ENCODE data around the gene TNPO3.
A peak's percentile ranks its signal among the peaks of the same experiment; 100 is the strongest.

Gene TNPO3

DNA sequence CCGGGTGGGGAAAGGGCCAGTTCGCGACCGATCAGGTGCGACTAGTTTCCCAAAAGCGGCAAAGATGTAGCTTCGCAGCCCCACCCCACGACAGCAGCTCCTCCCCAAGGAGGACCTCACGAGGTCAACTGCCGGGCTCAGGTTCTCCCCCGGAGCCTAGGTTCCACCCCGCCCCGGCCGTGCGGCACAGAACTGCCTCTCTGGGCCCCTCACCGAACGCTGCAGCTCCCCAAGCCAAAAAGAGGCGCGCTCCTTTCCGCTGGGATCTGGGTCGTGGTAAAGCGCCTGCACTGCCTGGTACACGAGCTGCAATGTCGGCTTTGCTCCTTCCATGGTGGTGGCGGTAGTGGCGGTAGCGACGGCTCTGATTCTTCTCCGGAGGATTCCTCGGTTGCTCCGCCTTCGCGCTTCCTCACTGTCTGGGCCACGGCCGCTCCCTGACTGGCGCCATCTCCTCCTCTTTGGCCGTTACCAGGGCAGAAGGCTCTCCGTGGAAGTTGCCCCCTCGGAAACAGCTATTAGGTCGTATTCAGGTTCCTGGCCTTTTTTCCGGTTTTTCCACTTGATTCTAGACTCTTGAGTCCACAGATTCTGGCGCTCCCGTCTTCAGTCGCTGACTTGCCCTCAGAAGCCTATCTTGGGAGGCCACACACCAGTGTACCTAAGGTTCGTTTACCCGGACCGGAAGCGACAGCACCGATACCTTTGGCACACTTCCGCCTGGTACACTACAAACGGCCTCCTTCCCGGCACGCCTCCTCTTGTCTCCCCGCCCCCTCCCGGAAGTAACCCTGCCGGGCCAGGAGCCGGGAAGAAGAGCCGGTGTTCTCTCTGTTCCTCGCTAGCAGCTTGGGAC lies at the start of gene TNPO3:
TNPO3 (minus strand) TSS at position 674 of the 856 bp plus-strand sequence; CDS start at position 333, 341 bp downstream.
- TF ChIP-seq POLR2A (IDR thresholded peaks at IDR 0.05; ENCODE audit: low read depth, low read length), result peak; percentile 88
- DNase-seq (ENCODE audit: insufficient read length, low spot score), result peak; percentile 86
- FAIRE-seq, result peak; percentile 27

DNA sequence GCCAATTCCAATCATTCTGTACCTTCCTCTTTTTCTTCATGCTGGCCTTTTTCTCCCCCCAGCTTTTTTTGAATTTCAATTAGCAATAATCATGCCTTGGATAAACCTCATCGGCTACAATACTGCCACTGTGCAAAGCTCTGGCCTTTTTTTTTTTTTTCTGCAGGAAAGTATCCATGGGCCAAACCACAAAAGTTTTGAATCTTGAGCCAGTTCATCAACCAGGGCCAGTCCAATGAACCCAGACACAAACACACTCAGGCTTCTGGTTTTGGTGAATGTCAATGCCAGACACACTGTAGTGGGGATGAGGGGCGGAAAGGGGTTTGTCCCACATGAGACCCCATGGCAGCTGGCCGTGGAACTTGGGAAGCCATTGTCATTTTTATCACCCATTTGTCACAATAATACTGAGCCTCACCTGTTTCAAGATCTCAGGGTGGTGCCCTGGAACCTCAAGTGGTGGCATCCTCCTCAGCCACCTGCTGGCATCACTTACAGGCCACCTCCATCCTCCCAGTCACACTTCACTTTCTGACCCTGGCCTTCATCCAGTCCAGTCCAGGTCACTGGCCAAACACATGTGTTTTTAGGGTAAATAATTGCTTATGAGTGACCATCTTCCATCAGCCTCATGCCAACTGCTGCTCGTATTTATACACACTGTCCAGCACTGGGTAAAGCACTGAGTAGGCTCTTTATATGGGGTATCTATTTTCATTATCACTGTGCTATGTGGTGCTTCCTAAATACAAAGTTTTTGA lies 48.8 kb upstream of the TNPO3 start:
- FAIRE-seq, result no peak
- no peak for DNase-seq (ENCODE audit: insufficient read length, low spot score)
- no peak for TF ChIP-seq POLR2A (IDR thresholded peaks at IDR 0.05; ENCODE audit: low read depth, low read length)

DNA sequence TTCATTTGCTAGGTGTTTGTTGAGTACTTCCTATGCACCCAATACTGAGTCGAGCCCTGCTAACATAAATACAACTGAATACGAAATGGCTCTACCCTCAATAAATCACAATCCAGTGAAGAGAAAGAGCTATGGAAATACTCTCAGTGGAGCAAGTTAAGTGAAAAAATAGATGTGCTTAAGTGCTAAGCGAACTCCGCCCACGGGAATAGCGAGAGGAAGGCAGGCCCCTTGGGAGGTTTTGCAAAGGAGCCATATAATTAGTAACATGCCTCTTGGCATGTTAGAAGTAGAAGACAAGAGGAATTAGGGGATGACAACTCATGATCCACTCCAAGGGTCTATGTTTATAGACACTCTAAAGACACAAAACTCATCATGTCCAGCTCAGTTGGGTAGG lies 46.8 kb upstream of the TNPO3 start:
- no peak for DNase-seq (ENCODE audit: insufficient read length, low spot score)
- FAIRE-seq, result no peak
- TF ChIP-seq POLR2A (IDR thresholded peaks at IDR 0.05; ENCODE audit: low read depth, low read length), result no peak

DNA sequence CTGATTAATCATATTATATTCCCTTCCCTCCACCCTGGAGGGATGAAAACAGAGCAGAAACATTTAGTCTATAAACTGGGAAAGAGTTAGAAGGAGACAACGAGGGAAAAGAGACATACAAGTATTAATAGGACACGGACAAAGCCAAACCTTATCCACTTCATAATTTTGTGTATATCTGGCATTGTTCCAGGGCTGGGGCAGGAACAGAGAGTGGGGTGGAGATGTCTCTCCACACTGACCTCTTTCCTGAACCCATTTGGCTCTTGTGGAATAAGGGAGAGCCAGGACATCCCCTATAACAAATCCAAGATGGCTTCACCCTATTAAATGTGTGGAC lies 45.9 kb upstream of the TNPO3 start:
- DNase-seq (ENCODE audit: insufficient read length, low spot score) (no peak), FAIRE-seq (no peak)
- no peak for TF ChIP-seq POLR2A (IDR thresholded peaks at IDR 0.05; ENCODE audit: low read depth, low read length)

DNA sequence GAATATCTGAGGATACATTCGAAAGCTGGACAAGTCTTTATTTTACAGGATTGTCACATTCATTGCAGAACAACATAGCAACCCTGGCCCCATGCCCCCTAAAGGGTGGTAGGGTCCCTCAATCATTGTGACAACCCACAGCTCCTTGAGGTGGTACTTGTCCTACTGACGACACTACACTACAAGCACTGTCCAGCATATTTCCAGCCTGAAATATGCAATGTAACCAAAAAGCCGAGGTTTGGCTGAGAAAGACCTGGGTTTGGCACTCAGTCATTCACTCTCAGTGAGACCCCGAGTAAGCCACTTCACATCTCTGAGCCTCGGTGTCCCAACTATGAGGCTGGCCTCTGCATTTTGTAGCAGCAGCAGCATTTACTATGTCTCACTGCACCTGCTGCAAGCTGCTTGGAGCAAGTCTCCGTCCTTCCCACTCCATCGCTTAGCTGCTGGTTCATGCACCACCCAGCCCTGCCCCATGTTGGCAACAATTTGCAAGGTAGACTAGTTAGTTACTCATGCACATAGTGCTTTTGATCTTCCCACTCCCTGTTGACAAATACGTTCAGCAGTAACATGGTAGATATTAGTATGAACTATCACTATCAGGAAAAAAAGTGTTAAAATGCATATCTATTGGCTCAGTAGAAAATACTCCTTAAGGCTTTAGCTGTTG lies 43.6 kb upstream of the TNPO3 start:
- FAIRE-seq, result no peak
- TF ChIP-seq POLR2A (IDR thresholded peaks at IDR 0.05; ENCODE audit: low read depth, low read length), result no peak
- DNase-seq (ENCODE audit: insufficient read length, low spot score), result no peak

DNA sequence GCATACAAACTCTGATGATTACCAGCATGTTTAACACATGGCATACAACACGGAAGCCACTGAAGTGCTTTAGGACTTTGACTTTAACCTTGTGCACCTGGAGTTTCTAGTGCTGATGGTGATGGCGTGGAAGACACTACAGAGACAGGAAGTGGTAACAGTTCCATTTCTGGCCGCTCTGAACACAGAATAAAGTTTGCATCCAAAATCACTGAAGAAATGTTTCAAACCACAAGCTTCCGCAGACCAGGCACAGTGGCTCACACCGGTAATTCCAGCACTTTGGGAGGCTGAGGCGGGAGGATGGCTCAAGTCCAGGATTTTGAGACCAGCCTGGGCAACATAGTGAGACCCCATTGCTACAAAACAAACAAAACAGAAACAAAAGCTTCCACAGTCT lies 40.3 kb upstream of the TNPO3 start:
- TF ChIP-seq POLR2A (IDR thresholded peaks at IDR 0.05; ENCODE audit: low read depth, low read length), result no peak
- FAIRE-seq (no peak), DNase-seq (ENCODE audit: insufficient read length, low spot score) (no peak)

- no peak for TF ChIP-seq POLR2A (IDR thresholded peaks at IDR 0.05; ENCODE audit: low read depth, low read length)
- DNase-seq (ENCODE audit: insufficient read length, low spot score) (no peak), FAIRE-seq (no peak)
Observed at GRCh38 chr7:129094501-129094900, 39.6 kb upstream of the TNPO3 start.

- FAIRE-seq, result no peak
- no peak for TF ChIP-seq POLR2A (IDR thresholded peaks at IDR 0.05; ENCODE audit: low read depth, low read length)
- no peak for DNase-seq (ENCODE audit: insufficient read length, low spot score)
Observed at GRCh38 chr7:129093867-129094456, 39.1 kb upstream of the TNPO3 start.

DNA sequence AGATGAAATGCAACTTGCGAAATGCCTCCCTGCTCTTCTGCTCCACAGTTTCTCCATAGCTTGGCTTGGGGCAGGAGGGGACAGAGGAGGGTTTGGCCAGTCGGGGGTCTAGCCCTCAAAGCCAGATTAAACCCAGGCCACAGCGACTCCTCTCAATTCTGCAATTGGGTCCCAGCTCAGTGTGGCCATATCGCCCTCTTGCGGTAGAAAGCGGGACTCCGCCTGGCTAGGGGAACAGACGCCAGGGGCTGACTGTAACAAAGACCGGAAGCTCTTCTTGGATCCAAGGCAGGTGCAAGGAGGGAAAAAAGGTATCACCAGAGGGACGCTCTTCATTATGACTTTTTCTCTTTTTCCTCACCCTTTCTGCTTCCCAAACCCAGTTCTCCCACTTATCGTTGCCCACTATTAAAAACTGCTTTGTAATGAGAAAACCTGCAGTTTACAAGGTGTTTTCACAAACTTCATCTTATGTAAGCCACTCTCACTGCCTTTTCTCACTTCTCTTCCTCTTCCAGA lies 36.6 kb upstream of the TNPO3 start:
- TF ChIP-seq POLR2A (IDR thresholded peaks at IDR 0.05; ENCODE audit: low read depth, low read length), result no peak
- FAIRE-seq, result peak; percentile 41
- peak; percentile 52 for DNase-seq (ENCODE audit: insufficient read length, low spot score)

DNA sequence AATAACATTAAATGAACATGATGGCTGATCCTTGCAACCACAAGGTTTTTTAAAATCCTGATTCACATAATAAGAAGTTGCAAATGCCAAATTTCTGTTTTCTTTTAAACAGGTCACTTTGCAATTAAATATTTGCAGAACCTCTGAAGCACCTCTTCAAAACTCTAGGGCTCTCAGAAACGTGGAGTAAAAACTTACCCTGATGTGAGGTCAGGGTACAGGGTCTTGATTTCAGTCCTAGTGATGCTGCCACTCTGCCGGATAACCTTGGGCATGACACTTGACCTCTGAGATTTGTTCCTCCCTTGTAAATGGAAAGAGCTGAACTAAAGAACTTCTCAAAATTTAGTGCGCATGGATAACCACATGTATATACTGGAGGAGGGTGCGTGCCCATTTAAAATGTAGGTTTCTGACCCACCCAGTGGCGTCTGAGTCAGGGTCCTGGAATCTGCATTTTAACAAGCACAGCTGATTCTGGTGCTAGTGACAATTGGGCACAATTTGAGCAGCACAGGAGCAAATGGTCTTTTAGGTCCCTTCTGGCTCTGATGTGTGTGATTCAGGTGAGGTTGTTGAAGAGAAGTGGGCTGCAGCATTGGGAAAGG lies 35.5 kb upstream of the TNPO3 start:
- TF ChIP-seq POLR2A (IDR thresholded peaks at IDR 0.05; ENCODE audit: low read depth, low read length), result no peak
- FAIRE-seq (no peak), DNase-seq (ENCODE audit: insufficient read length, low spot score) (no peak)

- FAIRE-seq, result no peak
- no peak for DNase-seq (ENCODE audit: insufficient read length, low spot score)
Observed at GRCh38 chr7:129089521-129090212, 34.8 kb upstream of the TNPO3 start.

GRCh38 chr7:129084801-129085551 lies 30.1 kb upstream of the TNPO3 start:
- no peak for TF ChIP-seq POLR2A (IDR thresholded peaks at IDR 0.05; ENCODE audit: low read depth, low read length)
- FAIRE-seq, result no peak

More at GRCh38 chr7:129089521-129090212, 34.8 kb upstream of the TNPO3 start:
- TF ChIP-seq POLR2A (IDR thresholded peaks at IDR 0.05; ENCODE audit: low read depth, low read length), result no peak

More at GRCh38 chr7:129084801-129085551, 30.1 kb upstream of the TNPO3 start:
- no peak for DNase-seq (ENCODE audit: insufficient read length, low spot score)
